HEK293 (cell line): Measurements from ENCODE around the gene MSH6.

Source experiments
- SALL2 ChIP-seq: fragments of 450-650 bp; formaldehyde crosslinking; IDR thresholded peaks from 2 replicates; pipeline ENCODE4 v1.5.0; 2017; ENCODE audit warnings: missing biosample characterization, mild to moderate bottlenecking, missing genetic modification characterization, borderline replicate concordance
- ZBTB20 ChIP-seq: fragments of 450-650 bp; formaldehyde crosslinking; IDR thresholded peaks from 2 replicates; pipeline ENCODE4 v1.5.1; 2016; ENCODE audit warnings: missing biosample characterization, missing genetic modification characterization
- ZNF211 ChIP-seq: fragments of 450-650 bp; formaldehyde crosslinking; IDR thresholded peaks from 2 replicates; pipeline ENCODE4 v1.5.1; 2016; ENCODE audit warnings: low read depth, missing biosample characterization, missing genetic modification characterization
- ZNF416 ChIP-seq: fragments of 450-650 bp; formaldehyde crosslinking; IDR thresholded peaks from 2 replicates; pipeline ENCODE4 v1.5.1; 2016; ENCODE audit warnings: missing biosample characterization, missing genetic modification characterization
- ZNF558 ChIP-seq: fragments of 450-650 bp; formaldehyde crosslinking; IDR thresholded peaks from 2 replicates; pipeline ENCODE4 v1.5.1; 2016; ENCODE audit warnings: missing biosample characterization, missing genetic modification characterization
- TF ChIP-seq, protein P1 (sequence below): fragments of 450-650 bp; formaldehyde crosslinking; IDR thresholded peaks from 2 replicates; pipeline ENCODE4 v1.5.1; 2016; ENCODE audit warnings: missing biosample characterization, missing genetic modification characterization
- TF ChIP-seq, protein P2 (sequence below): fragments of 450-650 bp; formaldehyde crosslinking; IDR thresholded peaks from 2 replicates; pipeline ENCODE4 v1.5.1; 2016; ENCODE audit warnings: missing biosample characterization, missing genetic modification characterization
- TF ChIP-seq, protein P3 (sequence below): fragments of 450-650 bp; formaldehyde crosslinking; IDR thresholded peaks from 2 replicates; pipeline ENCODE4 v1.5.1; 2016; ENCODE audit warnings: missing biosample characterization, missing genetic modification characterization
- TF ChIP-seq, protein P4 (sequence below): fragments of 450-650 bp; formaldehyde crosslinking; IDR thresholded peaks from 2 replicates; pipeline ENCODE4 v1.5.1; 2016; ENCODE audit warnings: missing biosample characterization, missing genetic modification characterization
- TF ChIP-seq, protein P5 (sequence below): fragments of 450-650 bp; formaldehyde crosslinking; IDR thresholded peaks from 2 replicates; pipeline ENCODE4 v1.5.1; 2017; ENCODE audit warnings: missing biosample characterization, missing genetic modification characterization

DNA sequence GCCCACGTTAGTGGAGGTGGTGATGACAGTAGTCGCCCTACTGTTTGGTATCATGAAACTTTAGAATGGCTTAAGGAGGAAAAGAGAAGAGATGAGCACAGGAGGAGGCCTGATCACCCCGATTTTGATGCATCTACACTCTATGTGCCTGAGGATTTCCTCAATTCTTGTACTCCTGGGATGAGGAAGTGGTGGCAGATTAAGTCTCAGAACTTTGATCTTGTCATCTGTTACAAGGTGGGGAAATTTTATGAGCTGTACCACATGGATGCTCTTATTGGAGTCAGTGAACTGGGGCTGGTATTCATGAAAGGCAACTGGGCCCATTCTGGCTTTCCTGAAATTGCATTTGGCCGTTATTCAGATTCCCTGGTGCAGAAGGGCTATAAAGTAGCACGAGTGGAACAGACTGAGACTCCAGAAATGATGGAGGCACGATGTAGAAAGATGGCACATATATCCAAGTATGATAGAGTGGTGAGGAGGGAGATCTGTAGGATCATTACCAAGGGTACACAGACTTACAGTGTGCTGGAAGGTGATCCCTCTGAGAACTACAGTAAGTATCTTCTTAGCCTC is 16.2 kb downstream of the MSH6 start:
- TF ChIP-seq, protein P1, sequence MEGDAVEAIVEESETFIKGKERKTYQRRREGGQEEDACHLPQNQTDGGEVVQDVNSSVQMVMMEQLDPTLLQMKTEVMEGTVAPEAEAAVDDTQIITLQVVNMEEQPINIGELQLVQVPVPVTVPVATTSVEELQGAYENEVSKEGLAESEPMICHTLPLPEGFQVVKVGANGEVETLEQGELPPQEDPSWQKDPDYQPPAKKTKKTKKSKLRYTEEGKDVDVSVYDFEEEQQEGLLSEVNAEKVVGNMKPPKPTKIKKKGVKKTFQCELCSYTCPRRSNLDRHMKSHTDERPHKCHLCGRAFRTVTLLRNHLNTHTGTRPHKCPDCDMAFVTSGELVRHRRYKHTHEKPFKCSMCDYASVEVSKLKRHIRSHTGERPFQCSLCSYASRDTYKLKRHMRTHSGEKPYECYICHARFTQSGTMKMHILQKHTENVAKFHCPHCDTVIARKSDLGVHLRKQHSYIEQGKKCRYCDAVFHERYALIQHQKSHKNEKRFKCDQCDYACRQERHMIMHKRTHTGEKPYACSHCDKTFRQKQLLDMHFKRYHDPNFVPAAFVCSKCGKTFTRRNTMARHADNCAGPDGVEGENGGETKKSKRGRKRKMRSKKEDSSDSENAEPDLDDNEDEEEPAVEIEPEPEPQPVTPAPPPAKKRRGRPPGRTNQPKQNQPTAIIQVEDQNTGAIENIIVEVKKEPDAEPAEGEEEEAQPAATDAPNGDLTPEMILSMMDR = no peak
- no peak for TF ChIP-seq SALL2 (tag by site-specific recombination)
- TF ChIP-seq, protein P2, sequence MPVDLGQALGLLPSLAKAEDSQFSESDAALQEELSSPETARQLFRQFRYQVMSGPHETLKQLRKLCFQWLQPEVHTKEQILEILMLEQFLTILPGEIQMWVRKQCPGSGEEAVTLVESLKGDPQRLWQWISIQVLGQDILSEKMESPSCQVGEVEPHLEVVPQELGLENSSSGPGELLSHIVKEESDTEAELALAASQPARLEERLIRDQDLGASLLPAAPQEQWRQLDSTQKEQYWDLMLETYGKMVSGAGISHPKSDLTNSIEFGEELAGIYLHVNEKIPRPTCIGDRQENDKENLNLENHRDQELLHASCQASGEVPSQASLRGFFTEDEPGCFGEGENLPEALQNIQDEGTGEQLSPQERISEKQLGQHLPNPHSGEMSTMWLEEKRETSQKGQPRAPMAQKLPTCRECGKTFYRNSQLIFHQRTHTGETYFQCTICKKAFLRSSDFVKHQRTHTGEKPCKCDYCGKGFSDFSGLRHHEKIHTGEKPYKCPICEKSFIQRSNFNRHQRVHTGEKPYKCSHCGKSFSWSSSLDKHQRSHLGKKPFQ = no peak
- no peak for TF ChIP-seq ZBTB20
- TF ChIP-seq, protein P3, sequence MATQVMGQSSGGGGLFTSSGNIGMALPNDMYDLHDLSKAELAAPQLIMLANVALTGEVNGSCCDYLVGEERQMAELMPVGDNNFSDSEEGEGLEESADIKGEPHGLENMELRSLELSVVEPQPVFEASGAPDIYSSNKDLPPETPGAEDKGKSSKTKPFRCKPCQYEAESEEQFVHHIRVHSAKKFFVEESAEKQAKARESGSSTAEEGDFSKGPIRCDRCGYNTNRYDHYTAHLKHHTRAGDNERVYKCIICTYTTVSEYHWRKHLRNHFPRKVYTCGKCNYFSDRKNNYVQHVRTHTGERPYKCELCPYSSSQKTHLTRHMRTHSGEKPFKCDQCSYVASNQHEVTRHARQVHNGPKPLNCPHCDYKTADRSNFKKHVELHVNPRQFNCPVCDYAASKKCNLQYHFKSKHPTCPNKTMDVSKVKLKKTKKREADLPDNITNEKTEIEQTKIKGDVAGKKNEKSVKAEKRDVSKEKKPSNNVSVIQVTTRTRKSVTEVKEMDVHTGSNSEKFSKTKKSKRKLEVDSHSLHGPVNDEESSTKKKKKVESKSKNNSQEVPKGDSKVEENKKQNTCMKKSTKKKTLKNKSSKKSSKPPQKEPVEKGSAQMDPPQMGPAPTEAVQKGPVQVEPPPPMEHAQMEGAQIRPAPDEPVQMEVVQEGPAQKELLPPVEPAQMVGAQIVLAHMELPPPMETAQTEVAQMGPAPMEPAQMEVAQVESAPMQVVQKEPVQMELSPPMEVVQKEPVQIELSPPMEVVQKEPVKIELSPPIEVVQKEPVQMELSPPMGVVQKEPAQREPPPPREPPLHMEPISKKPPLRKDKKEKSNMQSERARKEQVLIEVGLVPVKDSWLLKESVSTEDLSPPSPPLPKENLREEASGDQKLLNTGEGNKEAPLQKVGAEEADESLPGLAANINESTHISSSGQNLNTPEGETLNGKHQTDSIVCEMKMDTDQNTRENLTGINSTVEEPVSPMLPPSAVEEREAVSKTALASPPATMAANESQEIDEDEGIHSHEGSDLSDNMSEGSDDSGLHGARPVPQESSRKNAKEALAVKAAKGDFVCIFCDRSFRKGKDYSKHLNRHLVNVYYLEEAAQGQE (tag by site-specific recombination) = no peak
- TF ChIP-seq, protein P4, sequence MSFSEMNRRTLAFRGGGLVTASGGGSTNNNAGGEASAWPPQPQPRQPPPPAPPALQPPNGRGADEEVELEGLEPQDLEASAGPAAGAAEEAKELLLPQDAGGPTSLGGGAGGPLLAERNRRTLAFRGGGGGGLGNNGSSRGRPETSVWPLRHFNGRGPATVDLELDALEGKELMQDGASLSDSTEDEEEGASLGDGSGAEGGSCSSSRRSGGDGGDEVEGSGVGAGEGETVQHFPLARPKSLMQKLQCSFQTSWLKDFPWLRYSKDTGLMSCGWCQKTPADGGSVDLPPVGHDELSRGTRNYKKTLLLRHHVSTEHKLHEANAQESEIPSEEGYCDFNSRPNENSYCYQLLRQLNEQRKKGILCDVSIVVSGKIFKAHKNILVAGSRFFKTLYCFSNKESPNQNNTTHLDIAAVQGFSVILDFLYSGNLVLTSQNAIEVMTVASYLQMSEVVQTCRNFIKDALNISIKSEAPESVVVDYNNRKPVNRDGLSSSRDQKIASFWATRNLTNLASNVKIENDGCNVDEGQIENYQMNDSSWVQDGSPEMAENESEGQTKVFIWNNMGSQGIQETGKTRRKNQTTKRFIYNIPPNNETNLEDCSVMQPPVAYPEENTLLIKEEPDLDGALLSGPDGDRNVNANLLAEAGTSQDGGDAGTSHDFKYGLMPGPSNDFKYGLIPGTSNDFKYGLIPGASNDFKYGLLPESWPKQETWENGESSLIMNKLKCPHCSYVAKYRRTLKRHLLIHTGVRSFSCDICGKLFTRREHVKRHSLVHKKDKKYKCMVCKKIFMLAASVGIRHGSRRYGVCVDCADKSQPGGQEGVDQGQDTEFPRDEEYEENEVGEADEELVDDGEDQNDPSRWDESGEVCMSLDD (tag by site-specific recombination) = no peak
- TF ChIP-seq, protein P5, sequence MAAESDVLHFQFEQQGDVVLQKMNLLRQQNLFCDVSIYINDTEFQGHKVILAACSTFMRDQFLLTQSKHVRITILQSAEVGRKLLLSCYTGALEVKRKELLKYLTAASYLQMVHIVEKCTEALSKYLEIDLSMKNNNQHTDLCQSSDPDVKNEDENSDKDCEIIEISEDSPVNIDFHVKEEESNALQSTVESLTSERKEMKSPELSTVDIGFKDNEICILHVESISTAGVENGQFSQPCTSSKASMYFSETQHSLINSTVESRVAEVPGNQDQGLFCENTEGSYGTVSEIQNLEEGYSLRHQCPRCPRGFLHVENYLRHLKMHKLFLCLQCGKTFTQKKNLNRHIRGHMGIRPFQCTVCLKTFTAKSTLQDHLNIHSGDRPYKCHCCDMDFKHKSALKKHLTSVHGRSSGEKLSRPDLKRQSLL (tag by site-specific recombination) = no peak
- no peak for TF ChIP-seq ZNF211 (tag by site-specific recombination)
- no peak for TF ChIP-seq ZNF416 (tag by site-specific recombination)
- TF ChIP-seq ZNF558 (tag by site-specific recombination) = no peak
